GM19467 (cell line): ENCODE data around the gene STN1.

Experiments
- ATAC-seq: cut with Tn5 transposase; IDR thresholded peaks from one replicate; pipeline ENCODE4 v1.9.1; 2021; ENCODE audit warnings: mild to moderate bottlenecking, moderate library complexity; ENCODE audit not compliant: unreplicated experiment

Gene STN1

GRCh38 chr10:103870516-103870915 is 47.5 kb downstream of the STN1 start:
- ATAC-seq, result no peak

GRCh38 chr10:103869336-103869735 is 48.6 kb downstream of the STN1 start:
- no peak for ATAC-seq

GRCh38 chr10:103868200-103868599 is 49.8 kb downstream of the STN1 start:
- no peak for ATAC-seq

- no peak for ATAC-seq
Measured at GRCh38 chr10:103861505-103861904, 56.5 kb downstream of the STN1 start.

- ATAC-seq, result no peak
Measured at GRCh38 chr10:103859161-103860086, 58.6 kb downstream of the STN1 start.

- no peak for ATAC-seq
Measured at GRCh38 chr10:103858360-103858759, 59.6 kb downstream of the STN1 start.

GRCh38 chr10:103856797-103857170 is 61.2 kb downstream of the STN1 start:
- ATAC-seq, result no peak

- no peak for ATAC-seq
Measured at GRCh38 chr10:103855852-103856796, 61.9 kb downstream of the STN1 start.

- ATAC-seq, result no peak
Measured at GRCh38 chr10:103855424-103855823, 62.6 kb downstream of the STN1 start, which contains the start of gene SH3PXD2A. Gene SH3PXD2A (minus strand): TSS chr10:103855576. CDS start chr10:103855266, 310 bp downstream.

- no peak for ATAC-seq
Measured at GRCh38 chr10:103854686-103855391, 63.1 kb downstream of the STN1 start.

- no peak for ATAC-seq
Measured at GRCh38 chr10:103854265-103854685, 63.7 kb downstream of the STN1 start.

- no peak for ATAC-seq
Measured at GRCh38 chr10:103853428-103854264, 64.3 kb downstream of the STN1 start.

- no peak for ATAC-seq
Measured at GRCh38 chr10:103852856-103853255, 65.1 kb downstream of the STN1 start.

GRCh38 chr10:103852189-103852711 is 65.7 kb downstream of the STN1 start:
- ATAC-seq, result no peak

- no peak for ATAC-seq
Measured at GRCh38 chr10:103851261-103851660, 66.7 kb downstream of the STN1 start.

GRCh38 chr10:103850572-103850895 is 67.5 kb downstream of the STN1 start:
- ATAC-seq, result no peak

- ATAC-seq, result no peak
Measured at GRCh38 chr10:103849880-103850571, 68.0 kb downstream of the STN1 start.

GRCh38 chr10:103849212-103849877 is 68.6 kb downstream of the STN1 start:
- no peak for ATAC-seq
